CD14-positive monocyte (primary cell): ENCODE results near the gene ABHD10. TPM values are rescaled to one million over a fixed set of nuclear protein-coding genes. Genes with fewer than 3 reads are reported as not detected.

ENCODE experiments used
- DNase-seq, 3 donors: peaks; one replicate each; pipeline ENCODE4 v3.0.0-alpha.2; 2011 to 2022
- H2AFZ ChIP-seq: 2 replicates; pipeline ENCODE4 v1.6.0; 2012; ENCODE audit warnings: mild to moderate bottlenecking, low read depth, low read length, inconsistent platforms; ENCODE audit not compliant: insufficient read depth, poor library complexity, severe bottlenecking
- H3K27ac ChIP-seq, 2 donors: 1 replicate in 1 of 2; 2 replicates in 1 of 2; pipeline ENCODE4 v1.5.1; 2012 to 2013; ENCODE audit warnings: low read length in 2 of 2, control low read depth in 1 of 2, inconsistent platforms in 1 of 2, low read depth in 1 of 2, mild to moderate bottlenecking in 1 of 2
- H3K27me3 ChIP-seq, 2 donors: one replicate each; pipeline versions ENCODE4 v1.6.0 to v1.6.1; 2011 to 2013; ENCODE audit warnings: low read length in 2 of 2; ENCODE audit not compliant: control insufficient read depth in 2 of 2, insufficient read depth in 2 of 2
- H3K36me3 ChIP-seq, 2 donors: replicated peaks in 1 of 2; 1 replicate in 1 of 2; 2 replicates in 1 of 2; pipeline versions ENCODE4 v1.5.1 to v1.6.1; 2012 to 2013; ENCODE audit warnings: low read length in 2 of 2, control low read depth in 1 of 2, inconsistent platforms in 1 of 2, mild to moderate bottlenecking in 1 of 2; ENCODE audit not compliant: insufficient read depth in 2 of 2, control insufficient read depth in 1 of 2
- H3K4me1 ChIP-seq, 2 donors: 1 replicate in 1 of 2; 2 replicates in 1 of 2; pipeline versions ENCODE4 v1.5.1 to v1.6.1; 2012 to 2013; ENCODE audit warnings: low read length in 2 of 2, control low read depth in 1 of 2, inconsistent platforms in 1 of 2, mild to moderate bottlenecking in 1 of 2, moderate library complexity in 1 of 2; ENCODE audit not compliant: insufficient read depth in 2 of 2, control insufficient read depth in 1 of 2
- H3K4me2 ChIP-seq: replicated peaks from 2 replicates; pipeline ENCODE3; 2012; ENCODE audit warnings: low read length, moderate library complexity, mild to moderate bottlenecking; ENCODE audit not compliant: poor library complexity, severe bottlenecking; ENCODE audit errors: extremely low read depth
- H3K4me3 ChIP-seq, 3 experiments: fragments of 200-600 bp in 1 of 3; sonication (generic) in 1 of 3; replicated peaks in 1 of 3; 1 replicate in 2 of 3; 2 replicates in 1 of 3; pipeline ENCODE4 v1.5.1; 2011 to 2013; ENCODE audit warnings: low read length in 3 of 3, mild to moderate bottlenecking in 3 of 3, control low read depth in 2 of 3, low read depth in 2 of 3, inconsistent platforms in 1 of 3, moderate library complexity in 1 of 3
- H3K79me2 ChIP-seq: 2 replicates; pipeline ENCODE4 v1.6.0; 2012; ENCODE audit warnings: mild to moderate bottlenecking, control low read depth, inconsistent platforms, low read length, moderate library complexity; ENCODE audit not compliant: insufficient read depth
- H3K9ac ChIP-seq: 2 replicates; pipeline ENCODE4 v1.6.0; 2017; ENCODE audit warnings: low read length, mild to moderate bottlenecking; ENCODE audit not compliant: insufficient read depth, poor library complexity, severe bottlenecking
- H3K9me3 ChIP-seq, 2 donors: replicated peaks in 1 of 2; 1 replicate in 1 of 2; 2 replicates in 1 of 2; pipeline versions ENCODE4 v1.5.1 to v1.6.1; 2012 to 2013; ENCODE audit warnings: low read length in 2 of 2, control low read depth in 1 of 2; ENCODE audit not compliant: control insufficient read depth in 1 of 2, insufficient read depth in 1 of 2
- H4K20me1 ChIP-seq: 2 replicates; pipeline ENCODE4 v1.6.0; 2012; ENCODE audit warnings: mild to moderate bottlenecking, low read length, control low read depth, moderate library complexity; ENCODE audit not compliant: insufficient read depth
- H3K27ac Mint-ChIP-seq, 7 donors: one replicate each; pipeline ENCODE4 v1.8.0; 2020; ENCODE audit warnings: mild to moderate bottlenecking in 7 of 7, mixed read lengths in 7 of 7, moderate library complexity in 6 of 7, inconsistent platforms in 2 of 7
- H3K27me3 Mint-ChIP-seq, 3 donors: one replicate each; pipeline ENCODE4 v1.8.0; 2021 to 2022; ENCODE audit warnings: low read depth in 3 of 3, mild to moderate bottlenecking in 3 of 3, mixed read lengths in 3 of 3, moderate library complexity in 3 of 3, inconsistent platforms in 1 of 3
- H3K36me3 Mint-ChIP-seq, 2 donors: one replicate each; pipeline ENCODE4 v1.8.0; 2020; ENCODE audit warnings: mixed read lengths in 2 of 2, inconsistent platforms in 1 of 2, mild to moderate bottlenecking in 1 of 2
- H3K4me1 Mint-ChIP-seq: one replicate; pipeline ENCODE4 v1.8.0; 2020; ENCODE audit warnings: mild to moderate bottlenecking, mixed read lengths
- H3K4me3 Mint-ChIP-seq, 2 donors: one replicate each; pipeline ENCODE4 v1.8.0; 2020; ENCODE audit warnings: mild to moderate bottlenecking in 2 of 2, mixed read lengths in 2 of 2, moderate library complexity in 1 of 2
- H3K9me3 Mint-ChIP-seq, 7 donors: one replicate each; pipeline ENCODE4 v1.8.0; 2020 to 2022; ENCODE audit warnings: mixed read lengths in 7 of 7, mild to moderate bottlenecking in 6 of 7, moderate library complexity in 6 of 7, inconsistent platforms in 2 of 7
- WGBS: methylation state at CpG from one replicate; pipeline ENCODE4 v1.1.5; 2013; ENCODE audit warnings: missing lambda C conversion rate; ENCODE audit not compliant: insufficient coverage; 5-methylcytosine and 5-hydroxymethylcytosine counted together
- intact Hi-C, 2 donors: fragments of 100-400 bp; cut with micrococcal nuclease; formaldehyde crosslinking; loops; one replicate each; pipeline versions ENCODE4 v1.15.0 to v1.15.1; 2023
- polyA plus RNA-seq, 3 donors: library from polyadenylated mRNA; depleted of rRNA in 1 of 3; unstranded in 2 of 3; stranded (reverse) in 1 of 3; fragments of 300-500 nt in 2 of 3; fragments of >200 nt in 1 of 3; fragmentation: Illumina TruSeq in 2 of 3; gene quantifications; 1 replicate in 2 of 3; 2 replicates in 1 of 3; pipeline ENCODE4 v1.2.3, GENCODE V29; 2012 to 2021
- TF ChIP-seq, protein P1 (sequence below): fragments of 200-600 bp; IDR thresholded peaks from one replicate; pipeline ENCODE4 v1.8.0; 2022; ENCODE audit warnings: antibody characterized with exemption, mild to moderate bottlenecking

The ABHD10 gene
- polyA plus RNA-seq, 3 donors, result 15.2 to 22.3 (median 17.0) TPM

DNA sequence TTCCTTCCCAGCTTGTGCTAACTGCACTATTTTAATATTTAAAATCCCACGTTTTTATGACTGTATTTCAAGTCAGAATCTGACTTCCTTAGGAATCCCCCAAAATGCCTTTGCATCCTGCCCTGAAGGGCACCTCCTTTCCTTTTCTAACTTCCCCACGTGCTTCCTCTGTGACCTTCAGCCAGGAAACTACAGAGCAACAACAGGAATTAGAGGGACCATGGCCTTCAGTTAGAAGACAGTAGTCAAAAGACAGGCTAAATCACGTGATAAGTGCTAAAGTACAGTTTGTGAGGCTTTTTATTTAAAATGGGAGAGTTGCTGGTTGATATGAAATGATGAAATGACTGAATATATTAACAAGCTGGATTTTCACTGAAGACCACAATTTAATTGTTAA lies 11.8 kb upstream of the ABHD10 start:
- Mint-ChIP-seq H3K27ac (no peak overlapping the region), H3K27me3 (peaks cover 0 to 3% (median 2%) of the 10 kb centered on the region in 3 donors), H3K36me3 (no peaks in the 10 kb centered on the region), H3K4me1 (peaks cover 8% of the 10 kb centered on the region), H3K9me3 (no peaks in the 10 kb centered on the region), H3K4me3 (no peak overlapping the region)
- no peak overlapping the region for H2AFZ ChIP-seq
- TF ChIP-seq, protein P1, sequence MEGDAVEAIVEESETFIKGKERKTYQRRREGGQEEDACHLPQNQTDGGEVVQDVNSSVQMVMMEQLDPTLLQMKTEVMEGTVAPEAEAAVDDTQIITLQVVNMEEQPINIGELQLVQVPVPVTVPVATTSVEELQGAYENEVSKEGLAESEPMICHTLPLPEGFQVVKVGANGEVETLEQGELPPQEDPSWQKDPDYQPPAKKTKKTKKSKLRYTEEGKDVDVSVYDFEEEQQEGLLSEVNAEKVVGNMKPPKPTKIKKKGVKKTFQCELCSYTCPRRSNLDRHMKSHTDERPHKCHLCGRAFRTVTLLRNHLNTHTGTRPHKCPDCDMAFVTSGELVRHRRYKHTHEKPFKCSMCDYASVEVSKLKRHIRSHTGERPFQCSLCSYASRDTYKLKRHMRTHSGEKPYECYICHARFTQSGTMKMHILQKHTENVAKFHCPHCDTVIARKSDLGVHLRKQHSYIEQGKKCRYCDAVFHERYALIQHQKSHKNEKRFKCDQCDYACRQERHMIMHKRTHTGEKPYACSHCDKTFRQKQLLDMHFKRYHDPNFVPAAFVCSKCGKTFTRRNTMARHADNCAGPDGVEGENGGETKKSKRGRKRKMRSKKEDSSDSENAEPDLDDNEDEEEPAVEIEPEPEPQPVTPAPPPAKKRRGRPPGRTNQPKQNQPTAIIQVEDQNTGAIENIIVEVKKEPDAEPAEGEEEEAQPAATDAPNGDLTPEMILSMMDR, result no peak
- WGBS, result 21% methylated on average over 2 of the region's 3 CpGs
- H3K27ac ChIP-seq, result no peak overlapping the region
- H4K20me1 ChIP-seq, result no peaks in the 10 kb centered on the region
- no peak overlapping the region for H3K4me3 ChIP-seq
- H3K27me3 ChIP-seq, result no peaks in the 10 kb centered on the region
- no peaks in the 10 kb centered on the region for H3K79me2 ChIP-seq
- peaks cover 3 to 7% of the 10 kb centered on the region in 2 donors for H3K4me1 ChIP-seq
- peak in 2 of 3 donors; percentile 8 to 49 for DNase-seq
- no peaks in the 10 kb centered on the region for H3K9me3 ChIP-seq
- H3K9ac ChIP-seq, result no peak overlapping the region
- no peaks in the 10 kb centered on the region for H3K36me3 ChIP-seq
- intact Hi-C loops, result loop anchor here (2.0 to 10.0 kb wide), 2 partner anchors 72 to 250 kb away; no protein-coding TSS in a partner anchor
- H3K4me2 ChIP-seq, result no peak overlapping the region

DNA sequence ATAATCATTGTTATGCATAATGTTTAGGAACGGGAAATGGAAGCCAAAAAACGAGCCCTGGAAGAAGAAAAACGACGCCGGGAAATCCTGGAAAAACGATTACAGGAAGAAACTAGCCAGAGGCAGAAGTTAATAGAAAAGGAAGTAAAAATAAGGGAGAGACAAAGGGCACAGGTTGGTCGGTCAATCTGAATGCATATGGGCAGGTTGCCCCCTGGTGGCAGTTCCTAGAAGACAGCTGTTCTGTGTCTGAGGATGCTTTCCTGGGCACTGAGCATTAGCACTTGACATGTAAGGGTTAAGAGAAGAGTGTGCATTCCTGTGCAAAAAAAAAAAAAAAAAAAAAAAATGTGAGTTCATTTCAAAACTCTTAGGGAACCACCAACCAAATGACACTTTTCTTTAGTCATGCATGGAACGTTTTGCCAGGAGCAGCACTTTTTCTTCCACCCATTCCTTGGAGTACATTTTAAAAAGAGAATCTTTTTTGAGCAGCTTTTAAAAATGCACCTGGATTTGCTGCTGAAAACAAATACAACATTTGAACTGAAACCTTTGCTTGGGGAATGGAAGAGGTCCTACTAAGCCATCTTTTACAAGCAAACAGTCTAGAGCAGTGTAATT lies 11.1 kb upstream of the ABHD10 start:
- Mint-ChIP-seq H3K4me3 (peak overlapping the region in 1 of 2 donors; percentile 52), H3K27ac (no peak overlapping the region), H3K36me3 (no peaks in the 10 kb centered on the region), H3K4me1 (peaks cover 8% of the 10 kb centered on the region), H3K9me3 (no peaks in the 10 kb centered on the region), H3K27me3 (peaks cover 0 to 2% (median 1%) of the 10 kb centered on the region in 3 donors)
- Histone ChIP-seq H3K27me3 (no peaks in the 10 kb centered on the region), H3K4me3 (no peak overlapping the region), H3K27ac (no peak overlapping the region), H3K36me3 (no peaks in the 10 kb centered on the region), H3K9me3 (no peaks in the 10 kb centered on the region), H3K4me2 (peak overlapping the region; percentile 33), H3K79me2 (no peaks in the 10 kb centered on the region), H4K20me1 (no peaks in the 10 kb centered on the region), H3K4me1 (peaks cover 3 to 7% of the 10 kb centered on the region in 2 donors), H2AFZ (no peak overlapping the region), H3K9ac (no peak overlapping the region)
- intact Hi-C loops, result loop anchor here (2.0 to 10.0 kb wide), 2 partner anchors 73 to 251 kb away; no protein-coding TSS in a partner anchor
- DNase-seq, result peak; percentile 63 to 84 (median 80)
- WGBS, result 0% methylated on average over 7 of the region's 8 CpGs
- TF ChIP-seq, protein P1, result peak; percentile 93
